HepG2 (cell line): Measurements from ENCODE around the gene HTR3B. TPM values are rescaled to one million over a fixed set of nuclear protein-coding genes. Genes with fewer than 3 reads are reported as not detected.

Experiments used
- ATAC-seq: fragments of 200-7000 bp; cut with Tn5 transposase; 3 replicates; pipeline ENCODE4 v1.9.1; 2020; ENCODE audit warnings: mild to moderate bottlenecking, moderate library complexity
- BruUV-seq: library from RNA; stranded (reverse); fragments of 400-500 nt; replicated peaks from 2 replicates; lab custom pipeline; 2021; lab: Mats Ljungman, UMichigan
- CTCF ChIA-PET: fragments of 300-600 bp; formaldehyde crosslinking; extraction: SDS; loops from one replicate; lab custom pipeline; 2021; ENCODE audit warnings: low total read pairs, inconsistent platforms, low intra/inter-chr PET ratio; lab: Yijun Ruan, JAX
- POLR2A ChIA-PET: fragments of 350-600 bp; sonication (Branson Sonifier 250); formaldehyde crosslinking; loops from one replicate; lab custom pipeline; 2020; ENCODE audit warnings: antibody characterized with exemption, inconsistent platforms; lab: Yijun Ruan, JAX
- DNase-seq: peaks from one replicate; pipeline ENCODE4 v3.0.0-alpha.2; 2015; ENCODE audit warnings: low spot score
- FAIRE-seq: peaks from 3 replicates; lab custom pipeline; 2011; peaks lifted over from hg19 to GRCh38; lab: Jason Lieb, UNC
- H2AFZ ChIP-seq: one replicate; pipeline ENCODE4 v1.6.1; 2011; ENCODE audit warnings: low read length, inconsistent platforms
- H3K27ac ChIP-seq: fragments of 300-600 bp; 3 replicates; pipeline ENCODE4 v1.8.0; 2011; ENCODE audit warnings: mixed run types, mild to moderate bottlenecking, mixed read lengths, low read length, inconsistent platforms; ENCODE audit not compliant: insufficient read depth; ENCODE audit errors: extremely low read length
- H3K27me3 ChIP-seq, 2 experiments: fragments of 200-600 bp in 1 of 2; 2 replicates in 1 of 2; 3 replicates in 1 of 2; pipeline versions ENCODE4 v1.6.0 to v1.8.0; 2011; ENCODE audit warnings: low read length in 2 of 2, mild to moderate bottlenecking in 2 of 2, moderate library complexity in 2 of 2, inconsistent platforms in 1 of 2; ENCODE audit not compliant: insufficient read depth in 2 of 2, control insufficient read depth in 1 of 2
- H3K36me3 ChIP-seq, 2 experiments: fragments of 200-600 bp in 1 of 2; replicated peaks in 1 of 2; 2 replicates in 1 of 2; 3 replicates in 1 of 2; pipeline versions ENCODE4 v1.5.1 to v1.8.0; 2011; ENCODE audit warnings: low read length in 2 of 2, inconsistent platforms in 1 of 2; ENCODE audit not compliant: insufficient read depth in 2 of 2, control insufficient read depth in 1 of 2
- H3K4me1 ChIP-seq: 2 replicates; pipeline ENCODE4 v1.5.1; 2012; ENCODE audit warnings: low read length, inconsistent platforms; ENCODE audit not compliant: insufficient read depth
- H3K4me2 ChIP-seq: 2 replicates; pipeline ENCODE4 v1.6.0; 2011; ENCODE audit warnings: low read depth, low read length, inconsistent platforms
- H3K4me3 ChIP-seq, 3 experiments: fragments of 200-600 bp in 1 of 3; sonication (generic), shearing (Covaris generic) in 1 of 3; replicated peaks in 1 of 3; 2 replicates each; pipeline ENCODE4 v1.5.1; 2011 to 2016; ENCODE audit warnings: low read length in 3 of 3, inconsistent platforms in 2 of 3, low read depth in 2 of 3, mild to moderate bottlenecking in 2 of 3, control low read depth in 1 of 3, mixed read lengths in 1 of 3; ENCODE audit not compliant: insufficient read depth in 1 of 3
- H3K79me2 ChIP-seq: one replicate; pipeline ENCODE4 v1.6.1; 2011; ENCODE audit warnings: low read length, inconsistent platforms; ENCODE audit not compliant: insufficient read depth
- H3K9ac ChIP-seq: 2 replicates; pipeline ENCODE4 v1.6.0; 2011; ENCODE audit warnings: mild to moderate bottlenecking, low read depth, low read length, inconsistent platforms; ENCODE audit not compliant: insufficient read depth
- H3K9me3 ChIP-seq: 2 replicates; pipeline ENCODE4 v1.5.1; 2012; ENCODE audit warnings: mild to moderate bottlenecking, low read length
- H4K20me1 ChIP-seq: 2 replicates; pipeline ENCODE4 v1.6.0; 2011; ENCODE audit warnings: inconsistent platforms, mild to moderate bottlenecking, low read length, moderate library complexity; ENCODE audit not compliant: insufficient read depth
- ATF7-NPFF ChIP-seq: sonication (generic); formaldehyde crosslinking; IDR thresholded peaks from 2 replicates; pipeline ENCODE4 v1.8.1; 2023; ENCODE audit warnings: mild to moderate bottlenecking, low read depth, missing genetic modification reagents, moderate library complexity
- EHMT2 ChIP-seq: fragments of 200-600 bp; sonication (generic); IDR thresholded peaks from 2 replicates; pipeline ENCODE4 v1.7.0; 2017; ENCODE audit warnings: antibody characterized with exemption, low read depth, low read length, borderline replicate concordance
- IKZF5 ChIP-seq: IDR thresholded peaks from 2 replicates; pipeline ENCODE4 v1.6.1; 2018; ENCODE audit warnings: missing genetic modification reagents, mild to moderate bottlenecking, missing compliant biosample characterization
- MIER2 ChIP-seq: IDR thresholded peaks from 2 replicates; pipeline ENCODE4 v1.6.1; 2016; ENCODE audit warnings: missing biosample characterization, missing genetic modification reagents
- REST ChIP-seq, 2 experiments: IDR thresholded peaks; 2 replicates each; pipeline ENCODE4 v1.6.1; 2011 to 2012; ENCODE audit warnings: low read length in 2 of 2, borderline replicate concordance in 1 of 2, low read depth in 1 of 2, mild to moderate bottlenecking in 1 of 2, moderate library complexity in 1 of 2
- WIZ ChIP-seq: sonication (generic); formaldehyde crosslinking; IDR thresholded peaks from 2 replicates; pipeline ENCODE4 v1.5.1; 2020; ENCODE audit warnings: mild to moderate bottlenecking, missing genetic modification reagents
- ZBTB42 ChIP-seq: sonication (generic); formaldehyde crosslinking; IDR thresholded peaks from 2 replicates; pipeline ENCODE4 v1.5.0; 2020; ENCODE audit warnings: mild to moderate bottlenecking, missing genetic modification reagents
- ZFP82 ChIP-seq: sonication (generic); formaldehyde crosslinking; IDR thresholded peaks from 2 replicates; pipeline ENCODE4 v1.5.1; 2020; ENCODE audit warnings: mild to moderate bottlenecking, missing genetic modification reagents, borderline replicate concordance
- ZNF597 ChIP-seq: sonication (generic); formaldehyde crosslinking; IDR thresholded peaks from 2 replicates; pipeline ENCODE4 v1.5.0; 2020; ENCODE audit warnings: missing genetic modification reagents
- ZNF678 ChIP-seq: sonication (generic); formaldehyde crosslinking; IDR thresholded peaks from 2 replicates; pipeline ENCODE4 v1.4.0; 2020; ENCODE audit warnings: mild to moderate bottlenecking, missing genetic modification reagents
- WGBS: methylation state at CpG from one replicate; pipeline ENCODE4 v1.1.6; 2017; ENCODE audit warnings: low lambda C conversion rate; 5-methylcytosine and 5-hydroxymethylcytosine counted together
- in situ Hi-C: cut with HindIII; loops from 2 replicates; pipeline ENCODE4 v1.10.0; 2017; ENCODE audit warnings: low pct_unique_long_range_greater_than_20kb; ENCODE audit not compliant: extremely low pct_ligation_motif_present
- intact Hi-C: fragments of 100-400 bp; cut with micrococcal nuclease; formaldehyde crosslinking; loops from one replicate; pipeline ENCODE4 v1.10.0; 2022; ENCODE audit not compliant: unreplicated experiment
- polyA plus RNA-seq, 8 experiments: library from polyadenylated mRNA; depleted of rRNA in 3 of 8; stranded (reverse) in 7 of 8; unstranded in 1 of 8; fragments of >200 nt; fragmentation: Illumina TruSeq in 4 of 8; extraction: Trizol in 4 of 8; gene quantifications; 2 replicates each; pipeline versions ENCODE4 v1.2.1 to v1.2.3, GENCODE V29; 2011 to 2016; ENCODE audit warnings: low read depth in 4 of 8, missing spikeins in 1 of 8, mixed read lengths in 1 of 8; ENCODE audit not compliant: insufficient read depth in 1 of 8
- total RNA-seq, 5 experiments: library from RNA; depleted of rRNA; stranded (reverse); fragments of >200 nt; fragmentation: Illumina TruSeq; extraction: Trizol; gene quantifications; 2 replicates each; pipeline ENCODE4 v1.2.3, GENCODE V29; 2016; ENCODE audit warnings: low read depth in 1 of 5

HTR3B gene
- total and polyA plus RNA-seq, 2 of the 13 experiments (the other 11 are each of a cell fraction or from before 2014, with no cell fraction given): 0.09 to 1.7 TPM

GRCh38 chr11:113991170-113991569, 86.6 kb downstream of the HTR3B start:
- no peak for FAIRE-seq
- ATAC-seq: no peak
- no peak overlapping the region for H2AFZ ChIP-seq
- peaks cover under 1 to 2% of the 10 kb centered on the region in 2 experiments; a peak in 3 of 5 replicates for H3K27me3 ChIP-seq
- TF ChIP-seq ZNF678 (CRISPR knock-in tag) (no peak), ATF7-NPFF (CRISPR knock-in tag) (no peak), EHMT2 (peak; percentile 94), WIZ (CRISPR knock-in tag) (peak; percentile 31; the same call in 1 of the 2 replicates), ZNF597 (CRISPR knock-in tag) (no peak), ZBTB42 (CRISPR knock-in tag) (no peak), IKZF5 (CRISPR knock-in tag) (no peak), REST (IDR thresholded peaks at IDR 0.05; ENCODE audit: borderline replicate concordance in 1 of 2, low read depth in 1 of 2, low read length in 2 of 2) (peak; percentile 75 to 95), MIER2 (CRISPR knock-in tag) (peak; percentile 96), ZFP82 (no peak)
- no peak overlapping the region for H3K4me2 ChIP-seq
- H3K4me1 ChIP-seq: no peaks in the 10 kb centered on the region
- intact Hi-C loops: no loop called here
- no peak overlapping the region for H3K4me3 ChIP-seq
- in situ Hi-C loops: loop anchor here (5.0 kb wide), 1 partner anchor 271 kb away; no protein-coding TSS in a partner anchor
- CTCF ChIA-PET: interaction anchor here (1.2 kb wide), 1 partner anchor 270 kb away, joined by 3 read pairs; no protein-coding TSS in a partner anchor
- no peaks in the 10 kb centered on the region for H3K9me3 ChIP-seq
- H3K36me3 ChIP-seq: no peaks in the 10 kb centered on the region
- BruUV-seq: no TSS peak
- WGBS: 12% methylated on average over 3 of the region's 4 CpGs
- no peak overlapping the region for H3K27ac ChIP-seq
- H3K79me2 ChIP-seq: no peaks in the 10 kb centered on the region
- POLR2A ChIA-PET: interaction anchor here (1.5 kb wide), 1 partner anchor 270 kb away, joined by 3 read pairs; no protein-coding TSS in a partner anchor
- H3K9ac ChIP-seq: no peak overlapping the region
- DNase-seq: peak; percentile 6
- H4K20me1 ChIP-seq: no peaks in the 10 kb centered on the region
